Vagina (tissue), 2 donors: ENCODE data around the gene PRDM16. TPM values are rescaled to one million over a fixed set of nuclear protein-coding genes. Genes with fewer than 3 reads are reported as not detected.

ENCODE experiments used
- DNase-seq, 2 donors: peaks; one replicate each; pipeline ENCODE4 v3.0.0-alpha.2; 2017; ENCODE audit errors: extremely low spot score in 2 of 2
- H3K27ac ChIP-seq: fragments of 200-600 bp; sonication (generic); one replicate; pipeline ENCODE4 v1.5.1; 2019
- H3K27me3 ChIP-seq: fragments of 200-600 bp; sonication (generic); one replicate; pipeline ENCODE4 v1.5.1; 2019
- H3K36me3 ChIP-seq, 2 donors: fragments of 200-600 bp; sonication (generic); one replicate each; pipeline ENCODE4 v1.5.1; 2017 to 2019
- H3K4me1 ChIP-seq: fragments of 200-600 bp; sonication (generic); one replicate; pipeline ENCODE4 v1.5.1; 2019
- H3K4me3 ChIP-seq, 2 donors: fragments of 200-600 bp; sonication (generic); 1 replicate in 1 of 2; 2 replicates in 1 of 2; pipeline ENCODE4 v1.5.1; 2016 to 2019
- H3K9me3 ChIP-seq: fragments of 200-600 bp; sonication (generic); one replicate; pipeline ENCODE4 v1.5.1; 2019
- CTCF ChIP-seq, 3 experiments: fragments of 450-650 bp in 2 of 3; fragments of 200-600 bp in 1 of 3; sonication (generic) in 1 of 3; IDR thresholded peaks; one replicate each; pipeline ENCODE4 v1.5.1; 2017 to 2019; ENCODE audit warnings: antibody characterized with exemption in 3 of 3, mild to moderate bottlenecking in 2 of 3, moderate library complexity in 2 of 3
- POLR2A ChIP-seq, 2 donors: fragments of 450-650 bp; IDR thresholded peaks; one replicate each; pipeline ENCODE4 v1.6.1; 2017; ENCODE audit warnings: antibody characterized with exemption in 2 of 2, mild to moderate bottlenecking in 2 of 2, moderate library complexity in 2 of 2
- POLR2AphosphoS5 ChIP-seq, 2 donors: sonication (generic); formaldehyde crosslinking; IDR thresholded peaks; one replicate each; pipeline ENCODE4 v1.9.0; 2017; ENCODE audit warnings: antibody characterized with exemption in 2 of 2, mild to moderate bottlenecking in 2 of 2, low read depth in 1 of 2; ENCODE audit not compliant: insufficient read depth in 1 of 2
- intact Hi-C: fragments of 100-400 bp; cut with DNase I; formaldehyde crosslinking; loops from one replicate; pipeline ENCODE4 v1.15.1; 2023
- total RNA-seq: library from RNA; depleted of rRNA; stranded (reverse); fragments of >200 nt; gene quantifications from one replicate; pipeline ENCODE4 v1.2.3, GENCODE V29; 2016

The PRDM16 gene
- total RNA-seq, 1 donor from 2014 or later: 3.9 TPM

- H3K4me3 ChIP-seq: no peak overlapping the region
- H3K9me3 ChIP-seq: no peaks in the 10 kb centered on the region
- H3K27ac ChIP-seq: no peak overlapping the region
- intact Hi-C loops: no loop called here
- no peaks in the 10 kb centered on the region for H3K4me1 ChIP-seq
- no peaks in the 10 kb centered on the region for H3K36me3 ChIP-seq
- DNase-seq: no peak
- TF ChIP-seq POLR2A (IDR thresholded peaks at IDR 0.05) (no peak), POLR2AphosphoS5 (IDR thresholded peaks at IDR 0.05; ENCODE audit: insufficient read depth in 1 of 2, low read depth in 1 of 2) (no peak), CTCF (IDR thresholded peaks at IDR 0.05) (no peak)
- no peaks in the 10 kb centered on the region for H3K27me3 ChIP-seq
These were observed 290.3 kb downstream of the PRDM16 start for GRCh38 chr1:3359351-3359750.

GRCh38 chr1:3359756-3360440, 290.9 kb downstream of the PRDM16 start:
- TF ChIP-seq POLR2A (IDR thresholded peaks at IDR 0.05): no peak
- no peak for TF ChIP-seq CTCF (IDR thresholded peaks at IDR 0.05)
- TF ChIP-seq POLR2AphosphoS5 (IDR thresholded peaks at IDR 0.05; ENCODE audit: insufficient read depth in 1 of 2, low read depth in 1 of 2): no peak
- H3K27me3 ChIP-seq: no peaks in the 10 kb centered on the region
- intact Hi-C loops: no loop called here
- no peaks in the 10 kb centered on the region for H3K36me3 ChIP-seq
- H3K27ac ChIP-seq: no peak overlapping the region
- no peaks in the 10 kb centered on the region for H3K9me3 ChIP-seq
- no peak overlapping the region for H3K4me3 ChIP-seq
- DNase-seq: no peak
- H3K4me1 ChIP-seq: no peaks in the 10 kb centered on the region

- intact Hi-C loops: no loop called here
- Histone ChIP-seq H3K4me3 (no peak overlapping the region), H3K4me1 (no peaks in the 10 kb centered on the region), H3K27me3 (no peaks in the 10 kb centered on the region), H3K27ac (no peak overlapping the region), H3K36me3 (no peaks in the 10 kb centered on the region), H3K9me3 (no peaks in the 10 kb centered on the region)
- no peak for DNase-seq
- TF ChIP-seq POLR2AphosphoS5 (IDR thresholded peaks at IDR 0.05; ENCODE audit: insufficient read depth in 1 of 2, low read depth in 1 of 2) (no peak), CTCF (IDR thresholded peaks at IDR 0.05) (no peak)
These were observed 291.7 kb downstream of the PRDM16 start for GRCh38 chr1:3360646-3361257.

GRCh38 chr1:3363023-3363422, 294.0 kb downstream of the PRDM16 start:
- no peaks in the 10 kb centered on the region for H3K36me3 ChIP-seq
- no peaks in the 10 kb centered on the region for H3K4me1 ChIP-seq
- H3K27ac ChIP-seq: no peak overlapping the region
- no peaks in the 10 kb centered on the region for H3K9me3 ChIP-seq
- no peaks in the 10 kb centered on the region for H3K27me3 ChIP-seq
- no peak for TF ChIP-seq POLR2AphosphoS5 (IDR thresholded peaks at IDR 0.05; ENCODE audit: insufficient read depth in 1 of 2, low read depth in 1 of 2)
- TF ChIP-seq CTCF (IDR thresholded peaks at IDR 0.05): no peak
- no peak for TF ChIP-seq POLR2A (IDR thresholded peaks at IDR 0.05)
- intact Hi-C loops: no loop called here
- DNase-seq: no peak
- no peak overlapping the region for H3K4me3 ChIP-seq

- H3K27ac ChIP-seq: no peak overlapping the region
- intact Hi-C loops: no loop called here
- TF ChIP-seq CTCF (IDR thresholded peaks at IDR 0.05) (no peak), POLR2AphosphoS5 (IDR thresholded peaks at IDR 0.05; ENCODE audit: insufficient read depth in 1 of 2, low read depth in 1 of 2) (no peak)
- no peak for DNase-seq
- H3K27me3 ChIP-seq: no peaks in the 10 kb centered on the region
- H3K36me3 ChIP-seq: no peaks in the 10 kb centered on the region
- H3K4me3 ChIP-seq: no peak overlapping the region
- no peaks in the 10 kb centered on the region for H3K4me1 ChIP-seq
- H3K9me3 ChIP-seq: no peaks in the 10 kb centered on the region
These were observed 294.8 kb downstream of the PRDM16 start for GRCh38 chr1:3363756-3364155.
